SK-N-SH treated with all-trans-retinoic acid at 6 μM for 48 hours (cell line): ENCODE measurements around the gene SDK1.

ENCODE experiments used
- ATAC-seq: fragments of 200-7000 bp; cut with Tn5 transposase; 3 replicates; pipeline ENCODE4 v1.9.1; 2020; ENCODE audit warnings: mild to moderate bottlenecking, moderate library complexity
- ARNTL ChIP-seq: fragments of 450-650 bp; formaldehyde crosslinking; IDR thresholded peaks from 2 replicates; pipeline ENCODE4 v1.5.0; 2020; ENCODE audit warnings: low read depth, mild to moderate bottlenecking, moderate library complexity, borderline replicate concordance
- BACH2 ChIP-seq: fragments of 250-450 bp; sonication (Bioruptor Pico); IDR thresholded peaks from 2 replicates; pipeline ENCODE4 v1.9.0; 2021; ENCODE audit warnings: mild to moderate bottlenecking, borderline replicate concordance
- CSDC2 ChIP-seq: fragments of 250-450 bp; sonication (Bioruptor Pico); IDR thresholded peaks from 2 replicates; pipeline ENCODE4 v1.5.0; 2020; ENCODE audit warnings: mild to moderate bottlenecking, moderate library complexity
- ESRRG ChIP-seq: fragments of 250-450 bp; sonication (Bioruptor Pico); IDR thresholded peaks from 2 replicates; pipeline ENCODE4 v1.6.1; 2021; ENCODE audit warnings: mild to moderate bottlenecking
- GLIS3 ChIP-seq: fragments of 250-450 bp; sonication (Bioruptor Pico); IDR thresholded peaks from 2 replicates; pipeline ENCODE4 v1.5.0; 2020; ENCODE audit warnings: mild to moderate bottlenecking, moderate library complexity
- OSR1 ChIP-seq: fragments of 250-450 bp; sonication (Bioruptor Pico); IDR thresholded peaks from 2 replicates; pipeline ENCODE4 v1.8.0; 2022; ENCODE audit warnings: moderate library complexity, mild to moderate bottlenecking, inconsistent platforms
- PPARA ChIP-seq: fragments of 250-450 bp; sonication (Bioruptor Pico); IDR thresholded peaks from 2 replicates; pipeline ENCODE4 v1.5.0; 2020; ENCODE audit warnings: mild to moderate bottlenecking, borderline replicate concordance
- RARB ChIP-seq: fragments of 250-450 bp; sonication (Bioruptor Pico); IDR thresholded peaks from 2 replicates; pipeline ENCODE4 v1.8.0; 2021; ENCODE audit warnings: mild to moderate bottlenecking, moderate library complexity
- SNAI2 ChIP-seq: fragments of 250-450 bp; sonication (Bioruptor Pico); IDR thresholded peaks from 2 replicates; pipeline ENCODE4 v1.5.0; 2020; ENCODE audit warnings: mild to moderate bottlenecking, moderate library complexity
- TCF4 ChIP-seq: fragments of 250-450 bp; sonication (Bioruptor Pico); IDR thresholded peaks from 2 replicates; pipeline ENCODE4 v1.8.0; 2021; ENCODE audit warnings: mild to moderate bottlenecking, moderate library complexity, borderline replicate concordance
- TOX ChIP-seq: fragments of 250-450 bp; sonication (Bioruptor Pico); IDR thresholded peaks from 2 replicates; pipeline ENCODE4 v1.8.0; 2021; ENCODE audit warnings: mild to moderate bottlenecking, moderate library complexity, borderline replicate concordance
- ZC3H10 ChIP-seq: fragments of 250-450 bp; sonication (Bioruptor Pico); IDR thresholded peaks from 2 replicates; pipeline ENCODE4 v1.5.1; 2021; ENCODE audit warnings: mild to moderate bottlenecking, moderate library complexity
- ZFP3 ChIP-seq: fragments of 250-450 bp; sonication (Bioruptor Pico); IDR thresholded peaks from 2 replicates; pipeline ENCODE4 v1.5.0; 2020; ENCODE audit warnings: mild to moderate bottlenecking, moderate library complexity
- ZFP30 ChIP-seq: fragments of 450-650 bp; formaldehyde crosslinking; IDR thresholded peaks from 2 replicates; pipeline ENCODE4 v1.5.0; 2022; ENCODE audit warnings: mild to moderate bottlenecking, moderate library complexity
- ZNF565 ChIP-seq: fragments of 450-650 bp; formaldehyde crosslinking; conservative IDR thresholded peaks from 2 replicates; pipeline ENCODE4 v1.5.0; 2020; ENCODE audit warnings: low read depth, mild to moderate bottlenecking, moderate library complexity
- ZNF70 ChIP-seq: fragments of 450-650 bp; formaldehyde crosslinking; IDR thresholded peaks from 2 replicates; pipeline ENCODE4 v1.5.0; 2020; ENCODE audit warnings: mild to moderate bottlenecking, moderate library complexity
- ZNF8 ChIP-seq: fragments of 450-650 bp; formaldehyde crosslinking; IDR thresholded peaks from 2 replicates; pipeline ENCODE4 v1.5.0; 2020; ENCODE audit warnings: mild to moderate bottlenecking, moderate library complexity
- TF ChIP-seq, protein P1 (sequence below): fragments of 250-450 bp; sonication (Bioruptor Pico); IDR thresholded peaks from 2 replicates; pipeline ENCODE4 v1.5.1; 2021; ENCODE audit warnings: mild to moderate bottlenecking, moderate library complexity
- TF ChIP-seq, protein P2 (sequence below): fragments of 250-450 bp; sonication (Bioruptor Pico); IDR thresholded peaks from 2 replicates; pipeline ENCODE4 v1.8.0; 2021; ENCODE audit warnings: low read depth, mild to moderate bottlenecking, moderate library complexity, borderline replicate concordance
- TF ChIP-seq, protein P3 (sequence below): fragments of 250-450 bp; sonication (Bioruptor Pico); IDR thresholded peaks from 2 replicates; pipeline ENCODE4 v1.8.0; 2020; ENCODE audit warnings: mild to moderate bottlenecking, moderate library complexity, borderline replicate concordance

Gene SDK1

DNA sequence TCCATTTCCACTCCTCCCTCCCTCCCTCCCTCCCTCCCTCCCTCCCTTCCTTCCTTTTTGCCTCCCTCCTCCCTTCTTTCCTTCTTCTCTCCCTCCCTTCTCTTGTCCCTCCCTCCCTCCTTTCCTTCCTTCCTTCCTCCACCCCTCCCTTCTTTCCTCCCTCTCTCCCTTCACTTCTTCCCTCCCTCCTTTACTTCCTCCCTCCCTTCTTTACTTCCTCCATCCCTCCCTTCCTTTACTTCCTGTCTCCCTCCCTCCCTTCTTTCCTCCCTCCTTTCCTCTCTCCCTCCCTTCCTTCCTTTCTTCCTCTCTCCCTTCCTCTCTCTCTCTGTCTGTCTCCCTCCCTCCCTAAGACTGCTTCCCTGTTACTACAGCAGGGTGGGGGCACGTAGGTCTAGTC lies 782.5 kb downstream of the SDK1 start:
- no peak for ATAC-seq
- TF ChIP-seq SNAI2 (CRISPR knock-in tag) (no peak), TOX (CRISPR knock-in tag) (no peak), BACH2 (CRISPR knock-in tag) (no peak)
- TF ChIP-seq, protein P1, sequence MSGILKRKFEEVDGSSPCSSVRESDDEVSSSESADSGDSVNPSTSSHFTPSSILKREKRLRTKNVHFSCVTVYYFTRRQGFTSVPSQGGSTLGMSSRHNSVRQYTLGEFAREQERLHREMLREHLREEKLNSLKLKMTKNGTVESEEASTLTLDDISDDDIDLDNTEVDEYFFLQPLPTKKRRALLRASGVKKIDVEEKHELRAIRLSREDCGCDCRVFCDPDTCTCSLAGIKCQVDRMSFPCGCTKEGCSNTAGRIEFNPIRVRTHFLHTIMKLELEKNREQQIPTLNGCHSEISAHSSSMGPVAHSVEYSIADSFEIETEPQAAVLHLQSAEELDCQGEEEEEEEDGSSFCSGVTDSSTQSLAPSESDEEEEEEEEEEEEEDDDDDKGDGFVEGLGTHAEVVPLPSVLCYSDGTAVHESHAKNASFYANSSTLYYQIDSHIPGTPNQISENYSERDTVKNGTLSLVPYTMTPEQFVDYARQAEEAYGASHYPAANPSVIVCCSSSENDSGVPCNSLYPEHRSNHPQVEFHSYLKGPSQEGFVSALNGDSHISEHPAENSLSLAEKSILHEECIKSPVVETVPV (CRISPR knock-in tag) = no peak
- TF ChIP-seq, protein P2, sequence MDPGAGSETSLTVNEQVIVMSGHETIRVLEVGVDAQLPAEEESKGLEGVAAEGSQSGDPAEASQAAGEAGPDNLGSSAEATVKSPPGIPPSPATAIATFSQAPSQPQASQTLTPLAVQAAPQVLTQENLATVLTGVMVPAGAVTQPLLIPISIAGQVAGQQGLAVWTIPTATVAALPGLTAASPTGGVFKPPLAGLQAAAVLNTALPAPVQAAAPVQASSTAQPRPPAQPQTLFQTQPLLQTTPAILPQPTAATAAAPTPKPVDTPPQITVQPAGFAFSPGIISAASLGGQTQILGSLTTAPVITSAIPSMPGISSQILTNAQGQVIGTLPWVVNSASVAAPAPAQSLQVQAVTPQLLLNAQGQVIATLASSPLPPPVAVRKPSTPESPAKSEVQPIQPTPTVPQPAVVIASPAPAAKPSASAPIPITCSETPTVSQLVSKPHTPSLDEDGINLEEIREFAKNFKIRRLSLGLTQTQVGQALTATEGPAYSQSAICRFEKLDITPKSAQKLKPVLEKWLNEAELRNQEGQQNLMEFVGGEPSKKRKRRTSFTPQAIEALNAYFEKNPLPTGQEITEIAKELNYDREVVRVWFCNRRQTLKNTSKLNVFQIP (CRISPR knock-in tag) = no peak

DNA sequence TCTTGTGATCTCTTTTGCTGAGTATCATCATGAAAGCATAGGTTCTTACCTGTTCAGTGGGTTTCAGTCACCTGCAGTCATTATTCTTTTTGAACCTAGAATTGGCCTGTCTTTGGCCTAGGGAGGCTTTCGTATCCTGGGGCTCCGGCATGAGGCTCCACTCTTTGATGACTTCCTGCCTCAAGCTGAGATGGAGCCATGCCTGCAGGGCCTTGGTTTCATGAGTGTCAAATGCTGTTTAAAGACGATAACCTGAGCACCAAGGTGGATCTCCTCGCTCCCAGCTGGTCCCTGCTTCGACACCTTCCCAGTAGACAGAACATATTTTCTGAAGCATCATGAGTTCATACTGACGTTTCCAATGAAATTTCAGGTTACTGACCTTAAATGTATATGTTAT lies 783.2 kb downstream of the SDK1 start:
- ATAC-seq = no peak

DNA sequence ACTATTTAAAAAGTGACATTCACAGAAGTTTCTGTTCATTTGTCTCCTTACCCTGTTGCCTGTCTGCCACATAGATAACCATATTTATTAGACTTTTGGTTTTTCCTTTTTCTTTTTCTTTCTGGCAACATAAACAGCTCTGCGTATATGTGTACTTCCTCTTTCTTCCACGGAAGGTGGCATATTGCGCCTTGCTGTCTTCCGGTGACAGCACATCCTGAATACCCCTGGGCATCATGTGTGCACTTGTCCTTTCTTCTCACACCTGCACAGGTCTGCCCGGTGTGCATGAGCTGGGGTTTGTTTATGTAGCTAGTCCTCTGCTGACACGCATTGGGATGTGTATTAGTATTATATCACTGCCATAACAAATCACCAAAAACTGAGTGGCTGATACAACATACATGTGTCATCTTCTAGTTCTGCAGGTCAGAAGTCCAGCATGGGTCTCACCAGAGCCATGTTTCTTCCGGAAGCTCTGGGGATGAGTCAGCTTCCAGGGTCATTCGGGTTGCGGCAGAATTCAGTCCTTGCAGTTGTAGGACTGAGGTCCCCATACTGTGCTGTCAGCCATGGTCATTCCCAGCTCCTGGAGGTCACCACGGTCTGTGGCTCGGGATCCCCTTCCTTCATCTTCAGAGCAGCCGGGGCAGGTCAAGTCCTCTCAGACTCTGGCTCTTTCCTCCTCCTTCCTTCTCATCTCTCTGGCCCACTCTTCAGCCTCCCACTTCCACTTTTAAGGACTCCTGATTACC lies 785.1 kb downstream of the SDK1 start:
- no peak for ATAC-seq
- TF ChIP-seq ZNF8 (CRISPR knock-in tag) = no peak
- no peak for TF ChIP-seq ZFP3 (CRISPR knock-in tag)
- TF ChIP-seq, protein P1 (CRISPR knock-in tag) = no peak

More for the DNA sequence above, 783.2 kb downstream of the SDK1 start:
- no peak for TF ChIP-seq RARB (CRISPR knock-in tag)
- TF ChIP-seq ESRRG = no peak
- TF ChIP-seq PPARA (CRISPR knock-in tag) = no peak
- TF ChIP-seq TCF4 (CRISPR knock-in tag) = no peak
- TF ChIP-seq, protein P3, sequence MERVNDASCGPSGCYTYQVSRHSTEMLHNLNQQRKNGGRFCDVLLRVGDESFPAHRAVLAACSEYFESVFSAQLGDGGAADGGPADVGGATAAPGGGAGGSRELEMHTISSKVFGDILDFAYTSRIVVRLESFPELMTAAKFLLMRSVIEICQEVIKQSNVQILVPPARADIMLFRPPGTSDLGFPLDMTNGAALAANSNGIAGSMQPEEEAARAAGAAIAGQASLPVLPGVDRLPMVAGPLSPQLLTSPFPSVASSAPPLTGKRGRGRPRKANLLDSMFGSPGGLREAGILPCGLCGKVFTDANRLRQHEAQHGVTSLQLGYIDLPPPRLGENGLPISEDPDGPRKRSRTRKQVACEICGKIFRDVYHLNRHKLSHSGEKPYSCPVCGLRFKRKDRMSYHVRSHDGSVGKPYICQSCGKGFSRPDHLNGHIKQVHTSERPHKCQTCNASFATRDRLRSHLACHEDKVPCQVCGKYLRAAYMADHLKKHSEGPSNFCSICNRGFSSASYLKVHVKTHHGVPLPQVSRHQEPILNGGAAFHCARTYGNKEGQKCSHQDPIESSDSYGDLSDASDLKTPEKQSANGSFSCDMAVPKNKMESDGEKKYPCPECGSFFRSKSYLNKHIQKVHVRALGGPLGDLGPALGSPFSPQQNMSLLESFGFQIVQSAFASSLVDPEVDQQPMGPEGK (CRISPR knock-in tag) = no peak
- TF ChIP-seq ZNF8 (CRISPR knock-in tag) = no peak
- no peak for TF ChIP-seq ZNF70 (CRISPR knock-in tag)
- no peak for TF ChIP-seq CSDC2 (CRISPR knock-in tag)
- no peak for TF ChIP-seq ARNTL (CRISPR knock-in tag)
- TF ChIP-seq GLIS3 (CRISPR knock-in tag) = no peak

DNA sequence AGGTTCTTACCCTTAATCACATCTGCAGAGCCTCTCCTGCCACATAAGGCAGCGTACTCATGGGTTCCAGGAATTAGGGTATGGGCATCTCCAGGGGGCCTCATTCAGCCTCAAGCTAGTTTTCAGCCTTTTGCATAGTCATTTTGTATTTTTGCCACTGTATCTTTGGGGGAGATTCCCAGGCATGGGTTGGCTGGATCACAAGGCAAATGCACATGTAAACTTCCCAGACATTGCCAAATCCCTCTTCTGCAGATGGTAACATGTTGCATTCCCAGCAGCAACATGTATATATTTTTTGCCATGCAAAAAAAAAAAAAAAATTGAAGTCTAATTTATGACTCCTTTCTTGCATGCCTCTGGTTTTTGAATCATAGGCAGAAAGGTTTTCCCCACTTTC lies 785.7 kb downstream of the SDK1 start:
- ATAC-seq = no peak
- TF ChIP-seq ZNF565 (CRISPR knock-in tag) = no peak
- no peak for TF ChIP-seq ZFP3 (CRISPR knock-in tag)

DNA sequence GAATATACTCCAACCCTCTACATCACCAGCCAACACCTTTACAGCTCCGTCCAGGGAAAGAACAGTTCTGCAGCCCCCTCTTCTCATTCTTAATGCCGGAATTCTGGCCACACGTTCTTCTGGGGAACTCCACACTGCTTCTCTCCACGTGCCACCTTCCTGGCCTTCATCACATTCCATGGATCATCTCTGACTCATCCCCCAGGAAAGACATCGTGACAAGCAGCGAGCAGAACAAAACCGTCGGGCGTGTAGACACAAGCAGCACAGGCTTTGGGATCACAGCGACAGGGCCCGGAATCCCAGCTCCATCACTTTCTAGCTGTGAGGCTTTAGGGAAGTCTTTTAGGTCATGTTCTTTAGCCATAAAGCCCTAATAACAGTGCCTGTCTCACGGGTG lies 790.7 kb downstream of the SDK1 start:
- TF ChIP-seq PPARA (CRISPR knock-in tag) = no peak
- TF ChIP-seq SNAI2 (CRISPR knock-in tag) = no peak
- no peak for TF ChIP-seq ZNF70 (CRISPR knock-in tag)
- no peak for TF ChIP-seq ZC3H10
- no peak for TF ChIP-seq ESRRG
- TF ChIP-seq ZNF8 (CRISPR knock-in tag) = no peak
- no peak for TF ChIP-seq OSR1 (CRISPR knock-in tag)
- TF ChIP-seq ZFP30 = no peak
- TF ChIP-seq, all 23 proteins: peak for 0
- ATAC-seq = no peak
